Globus pallidus (tissue), 1 donor: ENCODE data around the gene PALM3.
"Not testable (repeated sequence)": the region's sequence is repeated elsewhere in the genome, so short reads cannot be mapped to it uniquely, and the experiment has no call there.

Source experiments
- DNase-seq: peaks from one replicate; pipeline ENCODE4 v3.0.0-alpha.2; 2015; ENCODE audit warnings: low spot score

Gene PALM3

GRCh38 chr19:14059652-14060155, 2.2 kb downstream of the PALM3 start:
- no peak for DNase-seq

DNA sequence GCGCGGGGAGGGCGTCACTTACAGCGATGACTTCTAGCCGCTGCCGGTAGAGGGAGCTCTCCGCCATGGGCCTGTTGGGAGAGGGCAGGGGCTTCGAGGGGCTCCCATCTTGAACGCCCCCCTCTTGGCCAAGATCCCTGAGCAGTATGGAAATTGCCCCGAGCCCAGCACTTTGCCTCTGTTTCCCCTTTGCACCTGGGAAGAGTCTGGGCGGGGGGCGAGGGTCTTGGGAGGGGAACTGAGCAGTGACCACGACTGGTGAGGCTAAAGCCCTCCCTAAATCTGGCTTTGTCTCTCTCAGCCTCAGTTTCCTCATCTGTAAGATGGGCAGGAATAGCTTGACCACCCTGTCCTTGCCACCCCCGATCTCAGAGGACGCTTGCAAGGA, 2.8 kb downstream of the PALM3 start:
- no peak for DNase-seq

DNA sequence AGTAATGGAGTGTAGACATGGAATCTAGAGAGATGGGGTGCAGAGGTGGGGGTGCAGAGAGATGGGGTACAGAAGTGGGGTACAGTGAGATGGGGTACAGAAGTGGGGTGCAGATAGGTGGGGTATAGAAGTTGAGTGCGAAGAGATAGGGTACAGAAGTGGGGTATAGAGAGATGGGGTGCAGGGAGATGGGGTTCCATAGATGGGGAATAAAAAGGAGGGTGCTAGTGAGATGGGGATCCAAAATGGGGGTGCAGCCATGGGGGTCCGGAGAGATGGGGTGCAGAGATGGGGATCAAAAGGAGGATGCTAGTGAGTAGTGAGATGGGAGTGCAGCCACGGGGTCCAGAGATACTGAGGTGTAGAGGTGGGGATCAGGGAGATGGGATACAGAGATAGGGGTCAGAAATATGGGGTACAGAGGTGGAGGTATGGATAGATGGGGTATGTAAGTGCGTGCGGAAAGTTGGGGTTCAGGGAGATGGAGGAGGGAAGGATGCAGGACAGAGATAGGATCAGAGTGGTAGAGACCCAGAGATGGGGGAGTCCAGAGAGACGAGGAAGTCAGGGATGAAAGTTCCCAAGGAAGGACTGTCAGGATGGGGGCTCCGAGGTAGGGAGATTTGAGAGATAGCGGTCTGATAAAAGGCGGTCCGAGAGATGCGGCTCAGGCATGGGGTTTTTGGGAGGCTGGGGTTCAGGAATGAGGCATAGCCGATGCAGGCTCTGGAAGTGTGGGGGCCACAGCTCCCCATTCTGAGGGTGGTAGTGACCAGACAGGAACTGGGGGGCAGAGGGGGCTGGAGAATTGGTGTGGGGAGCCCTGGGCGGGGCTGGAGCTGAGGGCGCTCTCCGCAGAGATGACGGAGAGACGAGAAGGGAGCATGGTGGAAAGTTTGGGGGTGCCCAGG, 3.4 kb downstream of the PALM3 start:
- DNase-seq = no peak

GRCh38 chr19:14056741-14057356, 5.0 kb downstream of the PALM3 start:
- no peak for DNase-seq

- no peak for DNase-seq
Observed at GRCh38 chr19:14056069-14056666, 5.7 kb downstream of the PALM3 start.

- no peak for DNase-seq
Observed at GRCh38 chr19:14055396-14055795, 6.5 kb downstream of the PALM3 start.

DNA sequence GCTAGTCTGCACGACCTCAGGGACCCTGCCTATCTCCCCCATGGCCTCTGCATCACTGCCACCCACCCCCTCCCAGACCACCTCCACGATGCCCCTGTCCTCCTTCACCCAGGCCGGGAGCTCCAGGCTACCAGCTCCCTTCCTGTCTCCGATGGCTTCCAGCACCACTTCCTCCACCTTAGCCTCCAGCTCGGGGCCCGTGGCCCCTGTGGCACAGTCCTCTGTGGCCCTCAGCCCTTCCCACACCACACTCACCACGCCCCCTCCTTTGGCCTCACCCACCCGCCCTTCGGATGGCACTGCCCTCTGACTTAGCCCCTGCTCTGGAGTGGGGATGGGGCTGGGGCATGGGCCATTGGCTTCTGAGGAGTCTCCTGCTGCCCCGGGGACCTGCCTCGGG, 7.2 kb downstream of the PALM3 start:
- DNase-seq = no peak

GRCh38 chr19:14054099-14054498, 7.8 kb downstream of the PALM3 start:
- no peak for DNase-seq

- DNase-seq = no peak
Observed at GRCh38 chr19:14053500-14053899, 8.4 kb downstream of the PALM3 start.

- no peak for DNase-seq
Observed at GRCh38 chr19:14053032-14053431, 8.8 kb downstream of the PALM3 start.

- no peak for DNase-seq
Observed at GRCh38 chr19:14052470-14052869, 9.4 kb downstream of the PALM3 start.

DNA sequence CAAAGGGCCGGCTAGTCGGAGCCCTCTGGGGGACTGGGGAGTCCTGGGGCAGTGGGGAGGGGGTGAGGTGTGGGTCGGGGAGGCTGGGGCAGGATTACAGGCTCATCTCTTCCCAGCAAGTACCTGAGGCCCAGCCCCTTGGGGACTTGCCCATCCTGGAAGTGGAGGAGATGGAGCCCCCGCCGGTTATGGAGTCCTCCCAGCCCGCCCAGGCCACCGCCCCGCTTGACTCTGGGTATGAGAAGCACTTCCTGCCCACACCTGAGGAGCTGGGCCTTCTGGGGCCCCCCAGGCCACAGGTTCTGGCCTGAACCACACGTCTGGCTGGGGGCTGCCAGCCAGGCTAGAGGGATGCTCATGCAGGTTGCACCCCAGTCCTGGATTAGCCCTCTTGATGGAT, 9.9 kb downstream of the PALM3 start:
- DNase-seq = no peak

DNA sequence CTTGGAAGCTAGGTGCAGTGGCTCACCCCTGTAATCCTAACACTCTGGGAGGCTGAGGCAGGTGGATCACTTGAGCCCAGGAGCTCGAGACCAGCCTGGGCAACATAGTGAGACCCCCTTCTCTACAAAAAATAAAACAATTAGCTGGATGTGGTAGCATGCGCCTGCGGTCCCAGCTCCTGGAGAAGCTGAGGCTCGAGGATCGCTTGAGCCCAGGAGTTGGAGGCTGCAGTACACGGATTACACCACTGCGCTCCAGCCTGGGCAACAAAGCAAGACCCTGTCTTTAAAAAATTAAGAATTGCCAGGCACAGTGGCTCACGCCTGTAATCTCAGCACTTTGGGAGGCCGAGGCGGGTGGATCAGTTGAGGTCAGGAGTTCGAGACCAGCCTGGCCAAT, 10.9 kb downstream of the PALM3 start:
- DNase-seq = not testable (repeated sequence)

GRCh38 chr19:14050512-14050911, 11.4 kb downstream of the PALM3 start:
- no peak for DNase-seq

DNA sequence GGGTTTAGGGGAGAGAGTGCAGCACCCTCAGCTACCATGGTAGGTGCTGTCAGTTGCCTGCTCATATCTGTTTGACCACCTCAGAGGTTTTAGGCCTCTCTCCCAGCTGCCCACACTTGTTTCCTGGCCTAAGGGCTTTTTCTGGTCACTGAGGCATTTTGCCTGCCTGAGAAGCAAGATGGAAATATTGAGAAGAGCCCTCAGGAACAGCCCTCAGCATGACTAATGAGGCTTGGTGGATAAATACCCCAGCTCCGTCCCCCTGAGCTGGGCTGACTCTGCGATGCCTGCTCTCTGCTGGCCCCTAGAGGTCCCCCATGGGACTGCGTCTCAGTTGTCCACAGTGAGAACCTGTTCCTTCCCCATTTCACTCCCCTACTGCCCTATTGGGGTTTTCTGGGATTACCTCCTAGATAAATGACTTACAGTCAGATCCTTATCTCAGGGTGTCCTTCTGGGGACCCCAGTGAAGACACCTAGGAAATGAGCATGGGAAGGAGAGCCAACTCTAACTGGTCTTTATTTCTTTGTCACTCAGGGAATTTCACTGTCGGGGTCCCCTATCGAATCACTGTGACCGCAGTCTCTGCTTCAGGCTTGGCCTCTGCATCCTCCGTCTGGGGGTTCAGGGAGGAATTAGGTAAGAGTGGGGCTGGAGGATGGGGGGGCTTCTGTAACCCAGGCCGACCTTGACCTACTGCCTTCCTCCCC, 13.3 kb downstream of the PALM3 start:
- no peak for DNase-seq

DNA sequence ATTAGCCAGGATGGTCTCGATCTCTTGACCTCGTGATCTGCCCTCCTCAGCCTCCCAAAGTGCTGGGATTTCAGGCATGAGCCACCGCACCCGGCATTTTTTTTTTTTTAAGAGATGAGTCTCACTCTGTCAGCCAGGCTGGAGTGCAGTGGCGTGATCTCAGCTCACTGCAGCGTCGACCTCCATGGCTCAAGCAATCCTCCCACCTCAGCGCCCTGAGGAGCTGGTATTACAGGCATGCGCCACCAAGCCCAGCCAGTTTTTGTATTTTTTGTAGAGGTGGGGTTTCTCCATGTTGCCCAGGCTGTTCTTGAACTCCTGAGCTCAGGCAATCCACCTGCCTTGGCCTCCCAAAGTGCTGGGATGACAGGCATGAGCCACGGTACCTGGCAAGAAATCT, 14.0 kb downstream of the PALM3 start:
- not testable (repeated sequence) for DNase-seq

- peak; percentile 46 for DNase-seq
Observed at GRCh38 chr19:14042659-14043608, 18.9 kb downstream of the PALM3 start.

- DNase-seq = no peak
Observed at GRCh38 chr19:14039181-14039580, 22.7 kb downstream of the PALM3 start.

- no peak for DNase-seq
Observed at GRCh38 chr19:14035706-14036105, 26.2 kb downstream of the PALM3 start.

- DNase-seq = not testable (repeated sequence)
Observed at GRCh38 chr19:14035159-14035558, 26.7 kb downstream of the PALM3 start.

DNA sequence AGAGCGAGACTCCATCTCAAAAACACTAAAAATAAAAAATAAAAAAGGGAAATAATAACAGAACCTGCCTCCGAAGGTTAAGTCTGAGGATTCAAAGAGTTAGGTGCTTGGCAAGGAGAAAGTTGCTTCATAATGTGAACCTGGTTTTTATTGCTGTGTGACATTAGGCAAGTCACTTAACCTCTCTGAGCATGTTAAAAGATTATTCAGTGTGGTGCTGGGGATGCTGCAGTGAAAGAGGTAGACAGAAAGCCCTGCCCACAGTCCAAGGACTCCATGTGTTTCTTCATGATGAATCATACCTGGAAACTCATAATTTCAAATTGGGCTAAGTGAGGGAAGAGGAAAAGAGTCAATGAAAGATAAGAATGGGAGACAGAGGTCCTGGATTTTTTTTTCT, 27.9 kb downstream of the PALM3 start:
- no peak for DNase-seq
